Smooth muscle cell (in vitro differentiated cells): ENCODE results near the gene MAGI2. TPM values are rescaled to one million over a fixed set of nuclear protein-coding genes. Genes with fewer than 3 reads are reported as not detected.

Source experiments
- DNase-seq: peaks from one replicate; lab custom pipeline; 2025; ENCODE audit not compliant: unreplicated experiment; lab: John Stamatoyannopoulos, UW
- H2AFZ ChIP-seq: fragments of 200-600 bp; sonication (generic); 2 replicates; pipeline ENCODE4 v1.6.0; 2016; ENCODE audit warnings: antibody characterized with exemption, low read depth, mild to moderate bottlenecking
- H3F3A ChIP-seq: fragments of 200-600 bp; sonication (generic); 2 replicates; pipeline ENCODE4 v1.6.0; 2017; ENCODE audit warnings: antibody characterized with exemption, low read depth
- H3K27ac ChIP-seq: fragments of 200-600 bp; sonication (generic); 2 replicates; pipeline ENCODE4 v1.5.1; 2016; ENCODE audit warnings: low read depth, mild to moderate bottlenecking
- H3K27me3 ChIP-seq: fragments of 200-600 bp; sonication (generic); 2 replicates; pipeline ENCODE4 v1.6.1; 2016; ENCODE audit warnings: low read depth, mild to moderate bottlenecking
- H3K36me3 ChIP-seq: fragments of 200-600 bp; sonication (generic); 2 replicates; pipeline ENCODE4 v1.5.1; 2016; ENCODE audit warnings: low read depth
- H3K4me1 ChIP-seq: fragments of 200-600 bp; sonication (generic); 2 replicates; pipeline ENCODE4 v1.5.1; 2016; ENCODE audit warnings: low read depth
- H3K4me2 ChIP-seq: fragments of 200-600 bp; sonication (generic); 2 replicates; pipeline ENCODE4 v1.6.0; 2016; ENCODE audit warnings: mild to moderate bottlenecking
- H3K4me3 ChIP-seq: fragments of 200-600 bp; sonication (generic); 2 replicates; pipeline ENCODE4 v1.5.1; 2016; ENCODE audit warnings: mild to moderate bottlenecking
- H3K79me2 ChIP-seq: fragments of 200-600 bp; sonication (generic); 2 replicates; pipeline ENCODE4 v1.6.0; 2016; ENCODE audit warnings: low read depth, mild to moderate bottlenecking
- H3K9ac ChIP-seq: fragments of 200-600 bp; sonication (generic); 2 replicates; pipeline ENCODE4 v1.6.0; 2016; ENCODE audit warnings: low read depth
- H3K9me3 ChIP-seq: fragments of 200-600 bp; sonication (generic); replicated peaks from 2 replicates; pipeline ENCODE4 v1.5.1; 2016; ENCODE audit warnings: low read depth
- H4K20me1 ChIP-seq: fragments of 200-600 bp; sonication (generic); 2 replicates; pipeline ENCODE4 v1.6.0; 2016; ENCODE audit warnings: low read depth
- WGBS: methylation state at CpG from one replicate; pipeline ENCODE4 v1.1.7; 2016; ENCODE audit warnings: low lambda C conversion rate; 5-methylcytosine and 5-hydroxymethylcytosine counted together
- polyA plus RNA-seq: library from polyadenylated mRNA; unstranded; fragments of >200 nt; fragmentation: Nextera tagmentation; extraction: Ambion mirVana; gene quantifications from 2 replicates; pipeline ENCODE4 v1.2.1, GENCODE V29; 2016
- total RNA-seq: library from RNA; depleted of rRNA; stranded (reverse); fragments of >200 nt; gene quantifications from 2 replicates; pipeline ENCODE4 v1.2.3, GENCODE V29; 2014
- TF ChIP-seq, protein P1 (sequence below): fragments of 200-600 bp; sonication (generic); IDR thresholded peaks from 2 replicates; pipeline ENCODE4 v1.5.1; 2017; ENCODE audit warnings: borderline replicate concordance, mild to moderate bottlenecking, antibody characterized with exemption; ENCODE audit not compliant: insufficient read depth, poor library complexity, severe bottlenecking

MAGI2 gene
- total and polyA plus RNA-seq, 2 experiments from 2014 or later = 3.4 to 10.7 TPM

- Histone ChIP-seq H3K4me1 (no peaks in the 10 kb centered on the region), H2AFZ (no peak overlapping the region), H4K20me1 (no peaks in the 10 kb centered on the region), H3K4me2 (no peak overlapping the region), H3F3A (no peaks in the 10 kb centered on the region), H3K79me2 (no peaks in the 10 kb centered on the region), H3K9ac (no peak overlapping the region), H3K9me3 (no peaks in the 10 kb centered on the region), H3K27me3 (no peaks in the 10 kb centered on the region), H3K4me3 (no peak overlapping the region), H3K27ac (no peak overlapping the region), H3K36me3 (no peaks in the 10 kb centered on the region)
- TF ChIP-seq, protein P1, sequence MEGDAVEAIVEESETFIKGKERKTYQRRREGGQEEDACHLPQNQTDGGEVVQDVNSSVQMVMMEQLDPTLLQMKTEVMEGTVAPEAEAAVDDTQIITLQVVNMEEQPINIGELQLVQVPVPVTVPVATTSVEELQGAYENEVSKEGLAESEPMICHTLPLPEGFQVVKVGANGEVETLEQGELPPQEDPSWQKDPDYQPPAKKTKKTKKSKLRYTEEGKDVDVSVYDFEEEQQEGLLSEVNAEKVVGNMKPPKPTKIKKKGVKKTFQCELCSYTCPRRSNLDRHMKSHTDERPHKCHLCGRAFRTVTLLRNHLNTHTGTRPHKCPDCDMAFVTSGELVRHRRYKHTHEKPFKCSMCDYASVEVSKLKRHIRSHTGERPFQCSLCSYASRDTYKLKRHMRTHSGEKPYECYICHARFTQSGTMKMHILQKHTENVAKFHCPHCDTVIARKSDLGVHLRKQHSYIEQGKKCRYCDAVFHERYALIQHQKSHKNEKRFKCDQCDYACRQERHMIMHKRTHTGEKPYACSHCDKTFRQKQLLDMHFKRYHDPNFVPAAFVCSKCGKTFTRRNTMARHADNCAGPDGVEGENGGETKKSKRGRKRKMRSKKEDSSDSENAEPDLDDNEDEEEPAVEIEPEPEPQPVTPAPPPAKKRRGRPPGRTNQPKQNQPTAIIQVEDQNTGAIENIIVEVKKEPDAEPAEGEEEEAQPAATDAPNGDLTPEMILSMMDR = no peak
- DNase-seq = no peak
- WGBS = 65% methylated on average over 1 of the region's 1 CpG
Measured at GRCh38 chr7:78218051-78218450, 1235.4 kb downstream of the MAGI2 start.

- TF ChIP-seq, protein P1 = no peak
- H3K9me3 ChIP-seq = no peaks in the 10 kb centered on the region
- H3K4me2 ChIP-seq = no peak overlapping the region
- no peaks in the 10 kb centered on the region for H4K20me1 ChIP-seq
- no peaks in the 10 kb centered on the region for H3K27me3 ChIP-seq
- 82% methylated on average over 3 of the region's 3 CpGs for WGBS
- no peaks in the 10 kb centered on the region for H3K4me1 ChIP-seq
- no peak overlapping the region for H2AFZ ChIP-seq
- no peak overlapping the region for H3K4me3 ChIP-seq
- H3F3A ChIP-seq = no peaks in the 10 kb centered on the region
- H3K9ac ChIP-seq = no peak overlapping the region
- no peak overlapping the region for H3K27ac ChIP-seq
- H3K36me3 ChIP-seq = no peaks in the 10 kb centered on the region
- no peak for DNase-seq
- H3K79me2 ChIP-seq = no peaks in the 10 kb centered on the region
Measured at GRCh38 chr7:78215199-78215598, 1238.3 kb downstream of the MAGI2 start.

GRCh38 chr7:78213402-78213801 lies 1240.1 kb downstream of the MAGI2 start:
- Histone ChIP-seq H3K4me3 (no peak overlapping the region), H3K79me2 (no peaks in the 10 kb centered on the region), H3K27ac (no peak overlapping the region), H3K36me3 (no peaks in the 10 kb centered on the region), H3K4me1 (no peaks in the 10 kb centered on the region), H4K20me1 (no peaks in the 10 kb centered on the region), H3K4me2 (no peak overlapping the region), H3K9me3 (no peaks in the 10 kb centered on the region), H3K9ac (no peak overlapping the region), H3K27me3 (no peaks in the 10 kb centered on the region), H2AFZ (no peak overlapping the region), H3F3A (no peaks in the 10 kb centered on the region)
- no peak for DNase-seq
- TF ChIP-seq, protein P1 = no peak
- WGBS = 96% methylated on average over 6 of the region's 6 CpGs

- WGBS = 99% methylated on average over 3 of the region's 3 CpGs
- DNase-seq = no peak
- H2AFZ ChIP-seq = no peak overlapping the region
Measured at GRCh38 chr7:78212476-78213060, 1240.9 kb downstream of the MAGI2 start.

More at GRCh38 chr7:78212476-78213060, 1240.9 kb downstream of the MAGI2 start:
- Histone ChIP-seq H3F3A (no peaks in the 10 kb centered on the region), H3K36me3 (no peaks in the 10 kb centered on the region), H3K27ac (no peak overlapping the region), H3K79me2 (no peaks in the 10 kb centered on the region), H3K9ac (no peak overlapping the region), H3K27me3 (no peaks in the 10 kb centered on the region), H3K9me3 (no peaks in the 10 kb centered on the region), H3K4me3 (no peak overlapping the region), H3K4me1 (no peaks in the 10 kb centered on the region), H4K20me1 (no peaks in the 10 kb centered on the region), H3K4me2 (no peak overlapping the region)
- TF ChIP-seq, protein P1 = no peak
